A204.1 (cell line): ENCODE measurements around the gene TRPM5.

ENCODE experiments used
- FAIRE-seq: peaks from 2 replicates; lab custom pipeline; 2012; peaks lifted over from hg19 to GRCh38; lab: Jason Lieb, UNC

The TRPM5 gene

DNA sequence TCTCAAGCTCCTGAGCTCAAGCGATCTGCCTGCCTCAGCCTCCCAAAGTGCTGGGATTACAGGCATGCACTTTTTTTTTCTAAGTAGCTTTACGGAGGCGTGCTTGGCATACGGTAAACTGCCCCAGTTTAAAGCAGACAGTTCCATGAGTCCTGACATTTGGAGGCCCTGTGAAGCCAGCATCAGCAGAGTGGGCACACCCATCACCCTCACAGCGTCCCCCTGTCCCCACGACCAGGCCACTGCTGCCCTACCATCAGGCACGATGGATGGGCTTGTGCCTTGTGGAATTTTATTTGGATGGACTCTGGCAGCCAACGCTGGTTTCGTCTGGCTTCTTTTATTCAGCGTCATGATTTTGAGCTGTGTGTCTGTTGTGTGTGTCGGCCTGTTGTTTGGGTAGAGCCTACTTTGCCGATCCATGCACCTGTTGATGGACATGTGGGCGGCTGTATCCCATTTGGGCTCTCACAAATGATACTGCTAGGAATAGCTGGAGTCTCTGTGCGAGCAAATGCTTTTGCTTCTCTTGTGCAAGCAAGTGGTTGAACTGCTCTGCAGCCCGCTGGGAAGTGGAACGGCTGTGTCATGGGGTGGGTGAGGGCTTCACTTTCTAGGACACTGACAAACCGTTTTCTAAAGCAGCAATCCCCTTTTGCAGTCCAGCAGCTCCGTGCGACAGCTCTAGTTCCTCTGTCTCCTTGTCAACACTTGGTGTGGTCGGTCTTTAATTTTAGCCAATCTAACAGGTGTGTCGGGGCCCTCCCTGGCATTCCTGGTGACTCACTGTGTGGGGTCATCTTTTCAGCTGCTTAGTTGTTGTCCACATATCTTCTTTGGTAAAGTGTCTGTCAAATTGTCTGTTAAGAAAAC, 24.3 kb upstream of the TRPM5 start:
- no peak for FAIRE-seq

- no peak for FAIRE-seq
Measured at GRCh38 chr11:2467695-2468055, 23.4 kb upstream of the TRPM5 start.

DNA sequence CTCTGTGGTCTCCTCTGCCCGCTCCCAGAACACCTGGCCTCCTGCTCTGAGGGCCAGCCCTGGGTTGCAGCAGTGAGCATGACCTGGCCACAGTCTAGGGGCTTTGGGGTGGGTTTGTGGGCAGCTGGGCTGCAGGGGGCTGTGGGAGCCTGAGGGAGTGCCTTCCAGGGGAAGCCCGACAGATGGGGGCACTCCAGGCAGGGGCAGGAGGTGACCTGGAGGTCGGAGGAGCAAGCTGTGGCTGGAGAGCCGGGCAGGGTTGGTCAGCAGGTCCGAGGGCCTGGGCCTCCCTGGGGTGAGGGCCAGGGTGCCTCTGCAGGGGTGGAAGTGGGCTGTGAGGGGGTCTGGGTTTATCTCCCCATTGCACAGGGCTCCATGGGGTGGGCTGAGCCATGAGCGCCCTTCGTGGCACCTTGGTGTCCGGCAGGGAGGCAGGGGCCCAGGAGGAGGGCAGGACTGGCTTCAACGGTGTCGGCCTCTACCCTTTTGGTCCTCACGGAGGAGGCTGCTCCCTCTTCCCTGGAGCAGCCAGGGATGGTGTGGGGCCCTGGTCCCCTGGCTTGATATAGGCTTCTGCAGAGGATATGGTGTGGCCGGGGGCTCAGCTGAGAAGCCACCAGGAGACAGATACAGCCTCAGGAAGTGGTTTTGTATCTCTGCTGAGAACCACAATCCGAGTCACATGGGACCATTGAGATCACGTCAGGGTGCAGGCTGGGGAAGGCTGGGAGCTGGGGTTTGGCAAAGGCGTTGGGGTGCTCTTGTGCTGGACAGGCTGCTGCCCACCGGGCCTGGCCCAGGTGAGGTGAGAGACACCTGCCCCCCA, 22.8 kb upstream of the TRPM5 start:
- FAIRE-seq = no peak

DNA sequence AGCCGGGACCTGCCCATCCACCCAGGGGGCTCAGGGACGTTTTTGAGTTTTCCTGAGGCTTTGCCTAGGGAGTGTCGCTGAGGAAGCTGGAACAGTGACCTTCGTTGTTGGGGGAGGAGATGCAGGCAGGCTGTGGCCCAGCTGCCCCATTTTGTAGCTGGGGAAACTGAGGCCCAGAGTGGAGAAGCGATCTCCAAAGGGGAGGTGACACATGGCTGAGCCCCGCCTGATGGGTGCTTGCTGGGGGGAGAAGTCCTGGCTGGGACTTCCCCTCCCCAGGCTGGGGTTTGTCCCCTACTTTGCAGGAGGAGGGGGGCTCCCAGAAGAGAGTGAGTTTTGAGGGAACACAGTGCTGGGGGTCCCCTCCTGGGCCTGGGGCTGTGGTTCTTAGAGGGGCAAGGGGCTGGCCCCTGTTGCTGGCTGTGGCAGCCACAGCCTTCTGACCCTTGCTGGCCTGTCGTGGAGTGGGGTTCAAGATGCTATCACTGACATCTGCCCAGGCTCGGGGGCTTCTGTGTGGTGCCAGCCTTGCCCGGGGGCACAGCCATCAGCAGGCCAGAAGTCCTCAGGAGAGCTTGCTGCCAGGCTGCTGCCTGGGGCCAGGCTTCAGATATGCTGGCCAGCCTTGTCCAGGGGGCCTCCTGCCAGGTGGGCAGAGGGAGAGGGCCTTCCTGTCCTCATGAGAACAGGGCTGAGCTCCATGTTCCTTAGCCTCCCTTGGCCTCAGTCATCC, 21.9 kb upstream of the TRPM5 start:
- FAIRE-seq = no peak

GRCh38 chr11:2465202-2466068, 21.1 kb upstream of the TRPM5 start:
- no peak for FAIRE-seq

DNA sequence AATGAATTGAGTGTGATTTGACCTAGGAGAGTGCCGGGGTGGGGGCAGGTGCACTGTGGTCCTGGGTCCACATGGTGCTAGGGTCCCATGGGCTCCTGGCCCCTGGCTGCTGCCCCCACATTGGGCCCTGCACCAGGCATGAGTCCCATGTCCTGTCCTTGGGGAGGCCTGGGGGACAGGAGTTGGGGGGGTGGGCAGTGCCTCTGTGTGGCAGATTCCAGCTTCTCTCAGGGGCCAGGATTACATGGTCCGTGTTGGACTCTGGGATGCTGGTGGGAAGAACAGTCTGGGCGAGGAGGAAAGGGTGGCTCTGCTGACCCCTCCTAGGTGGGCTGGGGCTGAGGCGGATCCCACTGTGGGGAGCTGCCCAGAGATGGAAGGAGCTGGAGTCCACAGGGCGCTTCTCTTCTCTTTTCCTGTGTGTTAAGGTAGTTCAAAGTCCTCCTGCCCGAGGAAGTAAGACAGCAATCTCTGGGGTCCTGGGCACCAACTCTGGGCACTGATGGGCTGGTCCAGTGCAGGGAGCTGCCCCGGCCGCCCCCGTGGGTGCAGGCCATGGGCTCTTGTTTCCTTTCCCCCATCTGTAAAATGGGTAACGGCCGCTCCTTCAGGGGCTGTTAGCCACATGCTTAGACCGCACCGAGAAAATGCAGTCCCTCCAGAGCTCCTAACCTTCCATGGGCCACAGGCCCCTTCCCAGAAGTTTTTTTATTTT, 20.3 kb upstream of the TRPM5 start:
- FAIRE-seq = no peak

DNA sequence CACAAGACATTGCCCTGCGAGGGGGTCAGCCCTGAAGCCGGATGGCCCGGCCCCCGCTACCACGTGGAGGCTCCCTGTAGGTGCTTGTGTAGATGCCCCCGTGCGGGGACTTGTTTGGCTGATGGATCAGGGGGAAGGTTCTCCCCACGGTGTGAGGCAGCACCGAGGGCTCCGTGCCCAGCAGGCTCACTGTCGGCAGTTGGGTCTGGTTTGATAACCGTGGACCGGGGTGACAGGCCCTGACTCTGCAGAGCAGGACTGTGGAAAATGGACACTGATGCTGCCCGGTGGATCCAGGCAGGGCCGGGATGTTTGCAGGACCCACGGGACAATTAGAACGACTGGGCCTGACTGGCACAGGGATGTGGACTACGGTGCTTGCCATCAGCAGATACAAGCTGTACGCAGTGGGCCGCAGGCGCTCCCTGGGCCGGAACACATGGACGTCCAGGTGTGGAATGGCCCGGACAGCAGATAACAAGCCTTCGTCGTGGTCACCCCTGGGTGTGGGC, 19.5 kb upstream of the TRPM5 start:
- FAIRE-seq = no peak

DNA sequence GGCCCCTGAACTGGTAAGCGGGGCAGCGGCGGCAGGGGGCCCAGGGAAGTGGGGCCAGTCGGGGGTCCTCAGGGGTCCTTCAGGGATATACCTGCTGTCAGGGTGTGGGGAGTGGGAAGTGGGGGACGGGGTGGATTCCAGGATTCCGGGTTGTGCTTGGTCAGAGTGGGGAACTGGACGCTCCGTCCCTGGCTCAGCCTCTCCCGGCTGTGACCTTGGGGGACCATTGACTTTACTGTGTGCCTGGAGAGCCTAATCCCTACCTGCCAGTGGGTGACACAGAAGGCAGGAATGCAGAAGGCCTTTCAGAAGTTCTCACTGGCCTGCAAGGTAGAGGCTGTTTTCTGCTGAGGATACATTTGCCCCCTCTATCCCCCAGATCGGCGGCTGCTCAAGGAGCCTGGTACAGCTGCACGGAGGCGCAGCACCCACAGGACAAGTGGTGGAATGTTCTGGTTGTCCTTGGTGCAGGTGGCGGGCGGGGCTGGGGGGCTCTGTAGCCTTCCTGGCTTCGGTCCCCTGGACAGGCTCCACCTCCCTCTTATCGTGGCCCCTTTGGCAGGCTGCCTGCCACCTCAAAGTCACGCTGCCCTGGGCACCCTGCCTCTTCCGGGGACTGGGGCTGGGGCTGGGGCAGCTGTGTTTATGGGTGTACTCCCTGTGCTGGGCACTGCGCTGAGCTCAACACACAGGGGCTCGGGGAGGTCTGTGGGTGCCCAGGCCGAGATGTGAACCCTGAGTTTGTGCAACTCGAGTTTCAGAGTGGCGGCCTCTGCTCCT, 18.9 kb upstream of the TRPM5 start:
- no peak for FAIRE-seq

DNA sequence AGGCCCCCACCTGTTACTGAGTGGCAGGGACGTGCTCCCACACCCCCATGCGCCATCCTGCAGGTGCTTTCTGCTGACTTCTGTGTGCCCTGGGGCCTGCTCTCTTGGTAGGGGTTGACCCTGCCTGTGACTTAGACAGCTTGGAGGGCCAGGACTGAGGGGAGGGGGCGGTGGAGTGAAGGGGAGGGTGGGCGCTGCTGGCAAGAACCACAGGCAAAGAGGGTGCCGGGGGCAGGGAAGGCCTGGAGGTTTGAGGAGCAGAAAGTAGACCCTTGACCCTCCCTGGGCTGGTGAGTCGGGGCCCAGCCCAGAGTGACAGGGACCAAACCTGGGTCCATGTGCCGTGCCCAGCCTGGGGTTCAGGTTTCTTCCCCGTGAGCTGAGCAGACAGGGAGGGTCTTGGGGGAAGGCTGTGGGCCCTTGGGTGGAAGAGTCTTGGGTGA, 18.2 kb upstream of the TRPM5 start:
- FAIRE-seq = no peak

DNA sequence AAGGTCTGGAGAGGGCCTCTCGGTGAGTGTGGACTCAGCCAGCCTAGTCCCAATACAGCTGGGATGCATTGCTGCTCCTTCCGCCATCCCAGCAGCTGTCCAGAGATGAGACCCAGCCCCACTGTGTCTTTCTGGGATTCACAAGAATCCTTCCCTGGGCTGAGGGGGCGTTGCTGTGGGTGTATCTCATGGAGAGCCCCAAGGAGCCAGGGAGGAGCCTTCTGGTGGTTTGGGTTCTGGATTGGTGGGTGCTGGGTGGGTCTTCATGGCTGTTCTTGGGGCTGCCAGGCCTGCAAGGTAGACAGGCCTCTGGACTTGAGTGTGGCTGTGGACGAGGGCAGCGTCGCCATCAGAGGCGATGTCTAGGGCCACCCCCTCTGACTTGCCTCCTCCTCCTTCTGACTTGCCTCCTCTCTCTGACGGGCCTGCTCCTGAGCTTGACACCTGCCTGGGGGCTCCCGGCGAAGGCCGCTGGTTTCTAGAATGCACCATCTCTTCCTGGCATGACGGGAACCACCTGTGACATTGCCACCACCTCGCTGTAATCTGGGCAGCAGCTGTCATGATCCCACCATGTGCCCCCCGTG, 17.7 kb upstream of the TRPM5 start:
- FAIRE-seq = no peak

DNA sequence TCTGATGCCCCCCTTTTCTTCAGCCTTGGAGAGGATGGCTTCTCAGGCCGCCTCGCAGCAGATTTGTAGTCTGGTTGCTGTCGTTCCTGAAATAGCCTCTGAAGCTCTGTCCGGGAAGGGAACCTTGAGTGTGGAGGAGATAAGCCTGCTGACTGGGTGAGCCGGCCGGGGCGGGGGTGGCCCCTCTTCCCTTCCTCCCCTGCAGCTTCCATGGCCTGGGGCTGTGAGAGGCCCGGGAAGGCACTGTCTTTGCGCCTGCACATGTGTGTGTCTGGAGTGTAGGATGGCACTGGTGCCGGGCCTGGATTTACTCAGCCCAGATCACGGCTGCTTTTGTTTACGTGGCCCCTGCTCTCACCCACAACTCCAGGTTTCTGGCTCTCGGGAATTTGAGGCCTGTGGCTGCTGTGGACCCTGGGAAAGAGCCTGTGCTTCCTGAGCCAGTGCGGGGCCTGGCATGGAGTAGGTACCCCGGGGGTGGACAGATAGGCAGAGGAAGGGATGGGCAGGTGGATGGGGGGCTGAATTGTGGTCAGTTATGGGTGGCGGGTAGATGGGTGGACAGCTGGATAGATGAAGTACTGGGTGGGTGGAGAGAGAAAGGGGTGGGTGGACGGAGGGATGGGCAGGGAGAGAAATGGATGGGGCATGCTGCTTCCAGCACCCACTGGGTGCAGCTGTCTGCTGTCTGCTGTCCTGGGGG, 17.1 kb upstream of the TRPM5 start:
- FAIRE-seq = no peak

- FAIRE-seq = no peak
Measured at GRCh38 chr11:2460540-2461252, 16.4 kb upstream of the TRPM5 start.

- FAIRE-seq = no peak
Measured at GRCh38 chr11:2459796-2460531, 15.7 kb upstream of the TRPM5 start.

DNA sequence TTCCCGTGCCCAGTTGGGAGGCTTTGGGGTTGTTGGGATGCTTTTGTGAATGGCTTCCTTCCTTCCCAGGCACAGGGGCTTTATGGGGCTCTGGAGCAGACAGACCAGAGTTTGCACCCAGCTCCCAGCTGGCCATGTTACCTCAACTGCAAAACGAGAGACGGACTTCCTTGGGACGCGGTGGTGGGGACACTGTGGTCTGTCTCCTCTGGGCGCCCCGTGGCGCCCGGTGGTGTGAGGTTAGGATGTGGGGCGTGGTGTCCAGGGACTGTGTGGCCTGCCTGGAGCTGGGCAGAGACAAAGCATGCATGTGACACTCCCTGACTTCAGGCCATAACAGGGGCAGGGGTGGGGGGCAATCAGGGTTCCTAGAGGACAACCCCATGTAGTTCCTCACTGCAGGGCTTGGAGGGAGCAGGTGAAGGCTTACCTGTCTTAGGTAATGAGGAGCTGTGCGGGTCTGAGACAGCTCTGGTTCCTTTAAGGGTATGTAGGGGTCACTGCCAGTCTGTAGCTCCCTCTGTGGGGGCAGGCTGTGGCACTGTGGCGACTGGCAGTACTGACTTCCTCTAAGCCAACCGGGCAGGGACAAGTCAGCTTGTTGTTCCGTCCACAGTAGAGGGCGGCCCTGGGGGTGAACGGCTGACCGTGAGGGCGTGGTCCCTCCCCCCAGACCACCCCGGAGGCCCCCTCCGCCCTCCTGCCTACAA, 14.9 kb upstream of the TRPM5 start:
- FAIRE-seq = no peak

GRCh38 chr11:2458321-2458720, 14.0 kb upstream of the TRPM5 start:
- FAIRE-seq = no peak

DNA sequence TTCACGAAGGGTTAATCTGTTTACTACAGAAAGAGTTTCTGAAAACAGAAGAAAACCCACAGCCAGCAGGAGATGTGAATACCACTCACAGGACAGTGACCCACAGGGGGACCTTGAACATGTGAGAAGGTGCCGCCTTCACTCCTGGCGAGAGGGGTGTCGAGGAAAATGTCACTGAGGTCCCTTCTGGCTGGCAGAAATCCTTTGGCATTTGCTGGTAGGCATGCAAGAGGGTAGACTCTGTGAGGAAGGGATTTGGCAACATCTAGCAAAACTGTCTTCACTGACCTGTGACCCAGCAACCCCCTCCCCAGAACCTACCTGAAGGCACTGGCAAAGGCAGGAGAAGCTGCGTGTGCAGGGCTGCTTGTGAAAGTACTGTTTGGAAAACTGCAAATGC, 9.1 kb upstream of the TRPM5 start:
- FAIRE-seq = no peak
